Naive B cell (primary cell): ENCODE data around the gene PCDHA1. TPM values are rescaled to one million over a fixed set of nuclear protein-coding genes. Genes with fewer than 3 reads are reported as not detected.
"Not testable (repeated sequence)": the region's sequence is repeated elsewhere in the genome, so short reads cannot be mapped to it uniquely, and the experiment has no call there.

Experiments used
- ATAC-seq, 2 donors: fragments of 150-1000 bp; cut with Tn5 transposase; 2 replicates each; pipeline ENCODE4 v1.10.0; 2021; ENCODE audit warnings: low read depth in 2 of 2, mild to moderate bottlenecking in 2 of 2, moderate library complexity in 2 of 2
- DNase-seq: peaks from one replicate; pipeline ENCODE4 v3.0.0; 2022
- H3K27ac Mint-ChIP-seq, 6 donors: one replicate each; pipeline ENCODE4 v1.8.0; 2020 to 2022; ENCODE audit warnings: mild to moderate bottlenecking in 6 of 6, mixed read lengths in 6 of 6, moderate library complexity in 5 of 6, inconsistent platforms in 2 of 6
- H3K27me3 Mint-ChIP-seq, 3 donors: one replicate each; pipeline ENCODE4 v1.8.0; 2021 to 2022; ENCODE audit warnings: mixed read lengths in 3 of 3, mild to moderate bottlenecking in 1 of 3
- H3K36me3 Mint-ChIP-seq, 2 donors: one replicate each; pipeline ENCODE4 v1.8.0; 2020 to 2022; ENCODE audit warnings: mixed read lengths in 2 of 2, inconsistent platforms in 1 of 2, mild to moderate bottlenecking in 1 of 2
- H3K4me1 Mint-ChIP-seq, 3 donors: one replicate each; pipeline ENCODE4 v1.8.0; 2020 to 2022; ENCODE audit warnings: mixed read lengths in 3 of 3, inconsistent platforms in 1 of 3, mild to moderate bottlenecking in 1 of 3, moderate library complexity in 1 of 3
- H3K4me3 Mint-ChIP-seq, 8 donors: one replicate each; pipeline ENCODE4 v1.8.0; 2020 to 2022; ENCODE audit warnings: mild to moderate bottlenecking in 8 of 8, mixed read lengths in 8 of 8, moderate library complexity in 8 of 8, inconsistent platforms in 2 of 8
- H3K9me3 Mint-ChIP-seq, 7 donors: one replicate each; pipeline ENCODE4 v1.8.0; 2020 to 2022; ENCODE audit warnings: mixed read lengths in 7 of 7, mild to moderate bottlenecking in 5 of 7, inconsistent platforms in 2 of 7, moderate library complexity in 1 of 7
- polyA plus RNA-seq, 6 donors: library from polyadenylated mRNA; unstranded; fragments of 300-500 nt; fragmentation: Illumina TruSeq; gene quantifications; one replicate each; pipeline ENCODE4 v1.2.3, GENCODE V29; 2021; ENCODE audit warnings: low read depth in 6 of 6

Gene PCDHA1
- polyA plus RNA-seq = not detected

DNA sequence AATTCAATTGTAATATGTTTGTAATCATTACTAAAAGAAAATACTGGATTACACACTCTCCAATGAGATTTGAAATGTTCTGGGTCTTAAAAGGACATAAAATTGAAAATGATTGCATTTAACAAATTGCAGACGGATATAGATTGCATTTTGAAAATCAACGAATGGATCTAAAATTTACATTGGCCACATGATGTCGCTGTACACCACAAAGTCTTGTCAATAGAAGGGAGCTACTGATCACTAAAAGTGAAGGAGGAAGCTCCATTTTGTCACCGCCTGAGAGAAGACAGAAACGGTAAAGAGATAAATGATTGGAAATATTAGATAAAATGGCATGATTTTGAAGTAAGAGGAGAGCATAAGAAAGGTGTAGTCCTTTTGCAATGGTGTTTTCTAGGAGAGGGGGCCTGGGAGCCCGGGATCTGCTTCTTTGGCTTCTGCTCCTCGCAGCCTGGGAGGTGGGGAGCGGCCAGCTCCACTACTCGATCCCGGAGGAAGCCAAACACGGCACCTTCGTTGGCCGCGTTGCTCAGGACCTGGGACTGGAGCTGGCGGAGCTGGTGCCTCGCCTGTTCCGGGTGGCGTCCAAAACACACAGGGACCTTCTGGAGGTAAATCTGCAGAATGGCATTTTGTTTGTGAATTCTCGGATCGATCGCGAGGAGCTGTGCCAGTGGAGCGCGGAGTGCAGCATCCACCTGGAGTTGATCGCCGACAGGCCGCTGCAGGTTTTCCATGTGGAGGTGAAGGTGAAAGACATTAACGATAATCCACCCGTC, at the start of gene PCDHA1:
Gene PCDHA1, plus strand, starts transcription at position 236 of the 782 bp plus-strand sequence.
- no peak for DNase-seq
- H3K27ac Mint-ChIP-seq = peak within 1 kb of the TSS in 1 of 6 donors; percentile 5
- H3K36me3 Mint-ChIP-seq = peaks cover 10 to 37% of the 10 kb centered on the region in 2 donors
- ATAC-seq = no peak
- H3K4me1 Mint-ChIP-seq = no peaks in the 10 kb centered on the region
- H3K4me3 Mint-ChIP-seq = peak within 1 kb of the TSS in 1 of 8 donors; percentile 47
- peaks cover 12 to 89% (median 62%) of the 10 kb centered on the region in 7 donors for H3K9me3 Mint-ChIP-seq
- H3K27me3 Mint-ChIP-seq = peaks cover 10 to 37% (median 17%) of the 10 kb centered on the region in 3 donors

DNA sequence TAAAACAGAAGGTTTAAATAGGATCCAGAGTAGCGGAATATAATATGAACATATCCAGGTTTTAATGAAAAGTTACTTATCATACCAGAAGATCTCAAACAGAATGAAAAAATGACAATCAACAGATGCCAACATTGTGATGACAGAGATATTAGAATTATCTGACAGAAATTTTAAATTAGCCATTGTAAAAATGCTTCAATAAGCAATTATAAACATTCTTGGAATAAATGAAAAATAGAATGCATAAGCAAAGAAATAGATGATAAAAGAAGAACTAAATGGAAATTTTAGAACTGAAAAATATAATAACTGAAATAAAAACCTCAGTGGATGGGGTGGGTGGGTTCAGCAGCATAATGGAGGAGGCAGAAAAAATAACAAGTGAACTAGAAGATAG, 48.5 kb upstream of the PCDHA1 start:
- no peak overlapping the region for H3K27ac Mint-ChIP-seq
- DNase-seq (no peak), ATAC-seq (no peak)
- H3K4me1 Mint-ChIP-seq = no peaks in the 10 kb centered on the region
- peaks cover 6 to 43% (median 20%) of the 10 kb centered on the region in 7 donors for H3K9me3 Mint-ChIP-seq
- H3K27me3 Mint-ChIP-seq = peaks cover 38 to 52% (median 51%) of the 10 kb centered on the region in 3 donors
- H3K4me3 Mint-ChIP-seq = no peak overlapping the region
- peaks cover 0 to 23% of the 10 kb centered on the region in 2 donors for H3K36me3 Mint-ChIP-seq

- Mint-ChIP-seq H3K36me3 (peaks cover 0 to 19% of the 10 kb centered on the region in 2 donors), H3K4me3 (no peak overlapping the region), H3K27ac (no peak overlapping the region), H3K4me1 (no peaks in the 10 kb centered on the region), H3K27me3 (peaks cover 16 to 22% (median 17%) of the 10 kb centered on the region in 3 donors), H3K9me3 (peaks cover 8 to 67% (median 40%) of the 10 kb centered on the region in 7 donors)
- DNase-seq (no peak), ATAC-seq (no peak)
Observed at GRCh38 chr5:140741967-140742366, 44.0 kb upstream of the PCDHA1 start.

GRCh38 chr5:140753561-140753960, 32.4 kb upstream of the PCDHA1 start:
- H3K9me3 Mint-ChIP-seq = peaks cover 35 to 95% (median 83%) of the 10 kb centered on the region in 7 donors
- no peak overlapping the region for H3K27ac Mint-ChIP-seq
- peaks cover 23 to 70% of the 10 kb centered on the region in 2 donors for H3K36me3 Mint-ChIP-seq
- ATAC-seq = no peak
- DNase-seq = no peak
- H3K4me3 Mint-ChIP-seq = no peak overlapping the region
- peaks cover 0 to 28% (median 16%) of the 10 kb centered on the region in 3 donors for H3K27me3 Mint-ChIP-seq
- H3K4me1 Mint-ChIP-seq = no peaks in the 10 kb centered on the region

DNA sequence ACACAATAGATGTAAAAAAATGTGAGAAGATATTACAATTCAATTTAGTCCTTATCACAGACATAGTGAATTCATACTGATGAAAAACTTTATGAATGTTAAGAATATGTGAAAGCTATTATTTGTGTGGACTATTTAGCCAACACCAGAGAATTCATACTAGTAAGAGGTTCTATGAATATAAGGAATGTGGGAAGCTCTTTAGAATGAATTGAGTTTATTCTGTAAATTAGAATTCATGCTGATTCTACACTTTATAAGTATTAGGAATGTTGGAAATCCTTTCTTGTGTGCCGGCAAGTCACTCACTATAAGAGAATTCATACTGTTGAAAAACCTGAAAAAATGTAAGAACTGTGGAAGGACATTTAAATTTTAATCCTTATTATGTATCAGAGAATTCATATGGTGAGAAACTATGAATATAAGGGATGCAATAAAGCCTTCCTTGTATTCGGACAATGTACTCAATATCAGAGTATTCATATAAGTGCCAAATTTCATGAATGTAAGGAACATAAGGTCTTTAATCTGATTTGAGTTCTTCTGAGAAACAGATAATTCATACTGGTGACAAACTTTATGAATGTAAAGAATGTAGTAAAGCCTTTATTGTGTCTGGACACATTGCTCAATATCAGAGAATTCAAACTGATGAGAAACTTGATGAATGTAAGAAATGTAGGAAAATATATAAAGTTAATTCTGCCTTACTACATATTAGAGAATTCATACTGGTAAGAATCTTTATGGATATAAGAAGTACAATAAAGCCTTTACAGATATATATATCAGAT, 21.6 kb upstream of the PCDHA1 start:
- peaks cover 0 to 5% (median 0%) of the 10 kb centered on the region in 3 donors for H3K27me3 Mint-ChIP-seq
- no peak for ATAC-seq
- no peak overlapping the region for H3K27ac Mint-ChIP-seq
- no peak for DNase-seq
- H3K4me3 Mint-ChIP-seq = no peak overlapping the region
- H3K4me1 Mint-ChIP-seq = no peaks in the 10 kb centered on the region
- peaks cover 0 to 17% of the 10 kb centered on the region in 2 donors for H3K36me3 Mint-ChIP-seq
- peaks cover 7 to 89% (median 77%) of the 10 kb centered on the region in 7 donors for H3K9me3 Mint-ChIP-seq

- DNase-seq (no peak), ATAC-seq (no peak)
- H3K27me3 Mint-ChIP-seq = no peaks in the 10 kb centered on the region
- H3K4me3 Mint-ChIP-seq = no peak overlapping the region
- H3K27ac Mint-ChIP-seq = no peak overlapping the region
- H3K4me1 Mint-ChIP-seq = no peaks in the 10 kb centered on the region
- peaks cover 4 to 17% of the 10 kb centered on the region in 2 donors for H3K36me3 Mint-ChIP-seq
- peaks cover 7 to 94% (median 77%) of the 10 kb centered on the region in 7 donors for H3K9me3 Mint-ChIP-seq
Observed at GRCh38 chr5:140767444-140767843, 18.5 kb upstream of the PCDHA1 start.

DNA sequence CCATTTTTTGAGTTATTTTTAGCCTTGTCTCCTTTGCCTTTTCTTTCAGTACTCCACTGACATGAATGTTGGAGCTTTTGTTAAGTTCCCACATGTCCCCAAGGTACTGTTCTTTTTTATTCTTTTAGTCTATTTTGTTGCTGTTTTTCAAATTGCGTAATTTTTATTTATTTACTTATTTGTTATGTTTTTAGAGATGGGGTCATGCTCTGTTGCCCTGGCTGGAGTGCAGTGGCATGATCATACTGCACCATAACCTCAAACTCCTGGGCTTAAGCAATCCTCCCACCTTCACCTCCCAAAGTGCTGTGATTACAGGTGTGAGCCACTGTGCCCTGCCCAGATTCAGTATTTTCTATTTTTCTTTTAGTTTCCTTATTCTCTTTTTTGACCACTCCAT, 5.4 kb upstream of the PCDHA1 start:
- no peaks in the 10 kb centered on the region for H3K4me1 Mint-ChIP-seq
- peaks cover 17 to 58% of the 10 kb centered on the region in 2 donors for H3K36me3 Mint-ChIP-seq
- H3K9me3 Mint-ChIP-seq = peaks cover 29 to 95% (median 79%) of the 10 kb centered on the region in 7 donors
- peaks cover 0 to 25% (median 9%) of the 10 kb centered on the region in 3 donors for H3K27me3 Mint-ChIP-seq
- ATAC-seq (no peak), DNase-seq (no peak)
- no peak overlapping the region for H3K27ac Mint-ChIP-seq
- no peak overlapping the region for H3K4me3 Mint-ChIP-seq

DNA sequence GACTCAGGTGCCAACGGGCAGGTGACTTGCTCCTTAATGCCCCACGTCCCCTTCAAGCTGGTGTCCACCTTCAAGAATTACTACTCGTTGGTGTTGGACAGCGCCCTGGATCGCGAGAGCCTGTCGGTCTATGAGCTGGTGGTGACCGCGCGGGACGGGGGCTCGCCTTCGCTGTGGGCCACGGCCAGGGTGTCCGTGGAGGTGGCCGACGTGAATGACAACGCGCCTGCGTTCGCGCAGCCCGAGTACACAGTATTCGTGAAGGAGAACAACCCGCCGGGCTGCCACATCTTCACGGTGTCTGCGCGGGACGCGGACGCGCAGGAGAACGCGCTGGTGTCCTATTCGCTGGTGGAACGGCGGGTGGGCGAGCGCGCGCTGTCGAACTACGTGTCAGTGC, 1.5 kb downstream of the PCDHA1 start:
- Mint-ChIP-seq H3K9me3 (peaks cover 6 to 91% (median 56%) of the 10 kb centered on the region in 7 donors), H3K27ac (peak overlapping the region in 1 of 6 donors; percentile 47), H3K36me3 (peaks cover 5 to 31% of the 10 kb centered on the region in 2 donors), H3K27me3 (peaks cover 10 to 45% (median 24%) of the 10 kb centered on the region in 3 donors)
- not testable (repeated sequence) for ATAC-seq, H3K4me3 Mint-ChIP-seq, H3K4me1 Mint-ChIP-seq, DNase-seq

GRCh38 chr5:140787849-140788504, 2.0 kb downstream of the PCDHA1 start:
- peaks cover 8 to 91% (median 55%) of the 10 kb centered on the region in 7 donors for H3K9me3 Mint-ChIP-seq
- not testable (repeated sequence) for H3K4me3 Mint-ChIP-seq

GRCh38 chr5:140791089-140791488, 5.1 kb downstream of the PCDHA1 start:
- no peak overlapping the region for H3K4me3 Mint-ChIP-seq
- ATAC-seq (no peak), DNase-seq (no peak)
- no peak overlapping the region for H3K27ac Mint-ChIP-seq
- H3K4me1 Mint-ChIP-seq = no peaks in the 10 kb centered on the region
- peaks cover 4 to 90% (median 53%) of the 10 kb centered on the region in 7 donors for H3K9me3 Mint-ChIP-seq
- H3K27me3 Mint-ChIP-seq = peaks cover 16 to 52% (median 20%) of the 10 kb centered on the region in 3 donors
- peaks cover 11 to 16% of the 10 kb centered on the region in 2 donors for H3K36me3 Mint-ChIP-seq

More at GRCh38 chr5:140787849-140788504, 2.0 kb downstream of the PCDHA1 start:
- not testable (repeated sequence) for DNase-seq, H3K27ac Mint-ChIP-seq, ATAC-seq, H3K4me1 Mint-ChIP-seq
- Mint-ChIP-seq H3K36me3 (peaks cover 9 to 31% of the 10 kb centered on the region in 2 donors), H3K27me3 (peaks cover 14 to 45% (median 29%) of the 10 kb centered on the region in 3 donors)

- peaks cover 8 to 15% of the 10 kb centered on the region in 2 donors for H3K36me3 Mint-ChIP-seq
- H3K4me3 Mint-ChIP-seq = no peak within 1 kb of the TSS
- peaks cover 12 to 42% (median 17%) of the 10 kb centered on the region in 3 donors for H3K27me3 Mint-ChIP-seq
- H3K9me3 Mint-ChIP-seq = peaks cover 3 to 70% (median 39%) of the 10 kb centered on the region in 7 donors
- ATAC-seq = no peak
- peak within 1 kb of the TSS in 2 of 6 donors; percentile 38 to 68 for H3K27ac Mint-ChIP-seq
- no peak for DNase-seq
- H3K4me1 Mint-ChIP-seq = no peaks in the 10 kb centered on the region
Observed at GRCh38 chr5:140794595-140795258, 8.8 kb downstream of the PCDHA1 start, which contains the start of gene PCDHA2. Gene PCDHA2 (plus strand): TSS chr5:140794852.

GRCh38 chr5:140795259-140795641, 9.3 kb downstream of the PCDHA1 start:
- H3K9me3 Mint-ChIP-seq = peaks cover 3 to 72% (median 38%) of the 10 kb centered on the region in 7 donors
- H3K4me1 Mint-ChIP-seq = no peaks in the 10 kb centered on the region
- H3K4me3 Mint-ChIP-seq = no peak overlapping the region
- DNase-seq (no peak), ATAC-seq (no peak)
- peak overlapping the region in 2 of 6 donors; percentile 38 to 68 for H3K27ac Mint-ChIP-seq
- H3K36me3 Mint-ChIP-seq = peaks cover 6 to 13% of the 10 kb centered on the region in 2 donors
- peaks cover 14 to 44% (median 21%) of the 10 kb centered on the region in 3 donors for H3K27me3 Mint-ChIP-seq
